MCF 10A (cell line): ENCODE data around the gene GNB1L. TPM values are rescaled to one million over a fixed set of nuclear protein-coding genes. Genes with fewer than 3 reads are reported as not detected.

Experiments used
- BruUV-seq: library from RNA; stranded (reverse); fragments of 400-500 nt; replicated peaks from 2 replicates; lab custom pipeline; 2021; lab: Mats Ljungman, UMichigan
- CTCF ChIA-PET: fragments of 300-600 bp; sonication (Branson Sonifier 250); formaldehyde crosslinking; extraction: SDS; loops from one replicate; lab custom pipeline; 2021; ENCODE audit warnings: antibody characterized with exemption, inconsistent platforms; lab: Yijun Ruan, JAX
- POLR2A ChIA-PET: fragments of 300-600, 350-650 bp; sonication (Branson Sonifier 250); formaldehyde crosslinking; extraction: SDS; loops from one replicate; lab custom pipeline; 2020; ENCODE audit warnings: antibody characterized with exemption, inconsistent platforms; lab: Yijun Ruan, JAX
- DNase-seq: peaks from one replicate; pipeline ENCODE4 v3.0.0-alpha.2; 2018; ENCODE audit not compliant: unreplicated experiment
- H3K27ac Mint-ChIP-seq: one replicate; pipeline ENCODE4 v1.8.0; 2022; ENCODE audit warnings: mild to moderate bottlenecking, low read depth, mixed read lengths; ENCODE audit not compliant: unreplicated experiment
- H3K27me3 Mint-ChIP-seq: one replicate; pipeline ENCODE4 v1.8.0; 2022; ENCODE audit warnings: mixed read lengths; ENCODE audit not compliant: insufficient read depth, unreplicated experiment
- H3K36me3 Mint-ChIP-seq: one replicate; pipeline ENCODE4 v1.8.0; 2022; ENCODE audit warnings: mild to moderate bottlenecking, moderate library complexity, mixed read lengths; ENCODE audit not compliant: insufficient read depth, unreplicated experiment
- H3K4me1 Mint-ChIP-seq: one replicate; pipeline ENCODE4 v1.8.0; 2022; ENCODE audit warnings: mixed read lengths; ENCODE audit not compliant: insufficient read depth, unreplicated experiment
- H3K4me3 Mint-ChIP-seq: one replicate; pipeline ENCODE4 v1.8.0; 2022; ENCODE audit warnings: mild to moderate bottlenecking, moderate library complexity, mixed read lengths; ENCODE audit not compliant: unreplicated experiment
- H3K9me3 Mint-ChIP-seq: one replicate; pipeline ENCODE4 v1.8.0; 2022; ENCODE audit warnings: mixed read lengths; ENCODE audit not compliant: unreplicated experiment
- CTCF ChIP-seq: fragments of 200-600 bp; IDR thresholded peaks from one replicate; pipeline ENCODE4 v1.8.0; 2022; ENCODE audit warnings: antibody characterized with exemption, mild to moderate bottlenecking; ENCODE audit not compliant: unreplicated experiment
- intact Hi-C: fragments of 100-400 bp; cut with micrococcal nuclease; formaldehyde crosslinking; loops from 2 replicates; pipeline ENCODE4 v1.14.1; 2022
- total RNA-seq: library from RNA; stranded (reverse); gene quantifications from 2 replicates; pipeline ENCODE4 v1.2.3, GENCODE V29; 2022

Gene GNB1L
- total RNA-seq, 1 experiment from 2014 or later = 4.3 TPM

GRCh38 chr22:19807161-19807913, 47.3 kb downstream of the GNB1L start:
- BruUV-seq = no TSS peak
- H3K27me3 Mint-ChIP-seq = no peaks in the 10 kb centered on the region
- ChIA-PET CTCF (interaction anchor here (0.5 to 1.0 kb wide), 2 partner anchors 77 to 694 kb away, joined by 3 read pairs; no protein-coding TSS in a partner anchor), POLR2A (interaction anchor here (0.8 to 5.4 kb wide), 7 partner anchors 12 to 68 kb away, joined by 4 to 53 read pairs (median 6); partner anchors contain the start of genes GNB1L and RTL10)
- DNase-seq = no peak
- no peaks in the 10 kb centered on the region for H3K9me3 Mint-ChIP-seq
- TF ChIP-seq CTCF = no peak
- peak overlapping the region; percentile 95 for H3K27ac Mint-ChIP-seq
- H3K36me3 Mint-ChIP-seq = peaks cover 12% of the 10 kb centered on the region
- peaks cover 28% of the 10 kb centered on the region for H3K4me1 Mint-ChIP-seq
- peak overlapping the region; percentile 56 for H3K4me3 Mint-ChIP-seq
- intact Hi-C loops = loop anchor here (2.0 kb wide), 1 partner anchor 17 kb away; no protein-coding TSS in a partner anchor

DNA sequence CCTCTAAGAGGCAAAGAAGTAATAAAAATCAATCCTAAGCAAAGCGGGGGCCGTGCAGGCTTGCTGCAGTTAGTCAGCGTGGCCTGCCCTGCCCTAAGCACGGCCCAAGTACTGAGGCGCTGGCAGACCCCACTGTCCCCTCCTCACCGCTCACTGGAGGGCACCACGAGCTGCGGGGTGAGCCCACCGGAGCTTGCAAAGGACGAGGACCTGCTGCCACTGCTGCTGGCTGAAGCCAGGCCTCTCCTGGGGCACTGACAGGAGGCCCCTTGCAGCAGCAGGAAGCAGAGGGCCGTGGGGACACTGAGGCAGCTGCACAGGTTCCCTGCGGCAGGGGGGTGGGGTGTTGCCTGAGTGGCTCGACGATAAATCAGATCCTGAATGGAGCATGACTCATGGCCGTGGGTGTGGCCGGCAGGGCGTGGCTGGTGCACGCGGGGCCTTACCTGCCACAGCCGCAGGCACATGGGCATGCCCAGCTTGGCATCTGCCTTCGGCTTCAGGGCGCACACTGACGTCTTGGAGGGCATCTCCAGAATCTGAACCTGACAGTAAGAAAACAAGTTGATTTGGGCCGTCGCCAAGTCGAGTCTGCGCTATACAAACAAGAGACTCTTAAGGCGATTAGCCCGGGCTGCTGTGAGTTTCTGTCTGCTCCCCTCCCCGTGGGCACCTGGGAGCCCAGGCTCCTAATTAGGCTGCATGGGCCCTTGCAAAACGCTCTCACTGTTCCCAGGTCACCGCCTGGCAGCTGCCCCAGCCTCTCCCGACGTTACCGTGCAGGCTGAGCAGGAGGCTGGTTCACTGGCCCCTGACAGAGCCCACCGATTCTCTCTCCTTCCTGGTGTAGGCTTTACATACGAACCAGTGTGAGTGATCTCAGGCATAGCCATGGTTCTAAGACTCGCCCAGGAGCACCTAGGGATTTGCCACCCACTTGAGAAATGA, 48.2 kb downstream of the GNB1L start:
- no TSS peak for BruUV-seq
- peaks cover 10% of the 10 kb centered on the region for H3K36me3 Mint-ChIP-seq
- DNase-seq = peak; percentile 95
- peak overlapping the region; percentile 56 for H3K4me3 Mint-ChIP-seq
- no peaks in the 10 kb centered on the region for H3K9me3 Mint-ChIP-seq
- intact Hi-C loops = loop anchor here (1.0 to 2.0 kb wide), 2 partner anchors 18 to 48 kb away; partner anchors contain the start of genes GNB1L and RTL10
- CTCF ChIA-PET = interaction anchor here (0.5 to 1.0 kb wide), 5 partner anchors 12 to 695 kb away, joined by 3 read pairs; no protein-coding TSS in a partner anchor
- peaks cover 28% of the 10 kb centered on the region for H3K4me1 Mint-ChIP-seq
- POLR2A ChIA-PET = interaction anchor here (0.7 to 5.4 kb wide), 13 partner anchors 8 to 792 kb away, joined by 3 to 53 read pairs (median 5); partner anchors contain the start of genes GNB1L and RTL10
- no peak for TF ChIP-seq CTCF
- H3K27ac Mint-ChIP-seq = peak overlapping the region; percentile 95
- no peaks in the 10 kb centered on the region for H3K27me3 Mint-ChIP-seq

GRCh38 chr22:19805821-19806212, 48.9 kb downstream of the GNB1L start:
- Mint-ChIP-seq H3K27ac (peak overlapping the region; percentile 95), H3K27me3 (no peaks in the 10 kb centered on the region), H3K4me1 (peaks cover 28% of the 10 kb centered on the region), H3K9me3 (no peaks in the 10 kb centered on the region), H3K36me3 (peaks cover 6% of the 10 kb centered on the region), H3K4me3 (peak overlapping the region; percentile 56)
- POLR2A ChIA-PET = interaction anchor here (0.6 to 5.4 kb wide), 12 partner anchors 8 to 88 kb away, joined by 3 to 53 read pairs (median 4); partner anchors contain the start of genes GNB1L and RTL10
- peak; percentile 69 for DNase-seq
- no TSS peak for BruUV-seq
- intact Hi-C loops = loop anchor here (1.0 to 2.0 kb wide), 2 partner anchors 19 to 48 kb away; partner anchors contain the start of genes GNB1L and RTL10
- no peak for TF ChIP-seq CTCF
- CTCF ChIA-PET = interaction anchor here (0.6 to 0.7 kb wide), 4 partner anchors 12 to 240 kb away, joined by 3 read pairs; no protein-coding TSS in a partner anchor
